A549 (cell line): ENCODE measurements around the gene SPATA9. TPM values are rescaled to one million over a fixed set of nuclear protein-coding genes. Genes with fewer than 3 reads are reported as not detected.

ENCODE experiments used
- ATAC-seq, 2 experiments: fragments of 200-7000 bp in 1 of 2; fragments of >200 bp in 1 of 2; cut with Nextera tagmentation in 1 of 2; cut with Tn5 transposase in 1 of 2; 3 replicates each; pipeline versions ENCODE4 v1.8.0 to v1.9.1; 2018 to 2020; ENCODE audit warnings: mild to moderate bottlenecking in 1 of 2, moderate library complexity in 1 of 2
- CTCF ChIA-PET: fragments of 300-600 bp; sonication (Branson Sonifier 250); formaldehyde crosslinking; extraction: SDS; loops from one replicate; lab custom pipeline; 2021; ENCODE audit warnings: antibody characterized with exemption, inconsistent platforms; lab: Yijun Ruan, JAX
- POLR2A ChIA-PET: fragments of 350-600 bp; formaldehyde crosslinking; extraction: SDS; loops from one replicate; lab custom pipeline; 2021; ENCODE audit warnings: antibody characterized with exemption, inconsistent platforms; lab: Yijun Ruan, JAX
- DNase-seq, 2 experiments: peaks; one replicate each; pipeline versions ENCODE4 v3.0.0 to v3.0.0-alpha.2; 2011 to 2016; ENCODE audit warnings: low read depth in 1 of 2, low spot score in 1 of 2
- FAIRE-seq: peaks from 2 replicates; lab custom pipeline; 2011; peaks lifted over from hg19 to GRCh38; lab: Jason Lieb, UNC
- H3K27ac ChIP-seq, 2 experiments: fragments of >200 bp; sonication (Bioruptor Twin); formaldehyde crosslinking; 3 replicates each; pipeline ENCODE4 v1.5.1; 2016 to 2017
- H3K4me1 ChIP-seq: fragments of >200 bp; sonication (Bioruptor Twin); formaldehyde crosslinking; 3 replicates; pipeline ENCODE4 v1.6.1; 2016
- H3K4me2 ChIP-seq: fragments of >200 bp; sonication (Bioruptor Twin); formaldehyde crosslinking; 3 replicates; pipeline ENCODE4 v1.6.1; 2016
- H3K4me3 ChIP-seq: fragments of >200 bp; sonication (Bioruptor Twin); formaldehyde crosslinking; 3 replicates; pipeline ENCODE4 v1.5.1; 2016
- H3K9me3 ChIP-seq: fragments of >200 bp; sonication (Bioruptor Twin); formaldehyde crosslinking; 3 replicates; pipeline ENCODE4 v1.6.1; 2016
- BHLHE40 ChIP-seq: IDR thresholded peaks from 2 replicates; pipeline ENCODE4 v1.6.1; 2012; ENCODE audit warnings: low read depth, low read length, inconsistent platforms
- CBX2 ChIP-seq: fragments of 200-600 bp; sonication (generic); IDR thresholded peaks from 2 replicates; pipeline ENCODE4 v1.6.1; 2016; ENCODE audit warnings: low read depth, mild to moderate bottlenecking, borderline replicate concordance
- CHD2 ChIP-seq: fragments of 150-350 bp; IDR thresholded peaks from 2 replicates; pipeline ENCODE4 v1.6.1; 2014; ENCODE audit warnings: low read length; ENCODE audit not compliant: partially characterized antibody
- CTCF ChIP-seq: fragments of >200 bp; sonication (Bioruptor Twin); formaldehyde crosslinking; IDR thresholded peaks from 3 replicates; pipeline ENCODE4 v1.5.1; 2016
- FOSB ChIP-seq: fragments of 250-450 bp; sonication (Bioruptor Pico); IDR thresholded peaks from 2 replicates; pipeline ENCODE4 v1.5.0; 2020; ENCODE audit warnings: mild to moderate bottlenecking, moderate library complexity
- HDAC2 ChIP-seq: fragments of 200-600 bp; sonication (generic); IDR thresholded peaks from 2 replicates; pipeline ENCODE4 v1.6.1; 2016
- HEYL ChIP-seq: fragments of 250-450 bp; sonication (Bioruptor Pico); IDR thresholded peaks from 2 replicates; pipeline ENCODE4 v1.8.0; 2021; ENCODE audit warnings: mild to moderate bottlenecking, moderate library complexity
- JUN ChIP-seq, 2 experiments: fragments of >200 bp; sonication (Bioruptor Twin); formaldehyde crosslinking; IDR thresholded peaks; 2 replicates in 1 of 2; 3 replicates in 1 of 2; pipeline ENCODE4 v1.6.1; 2016 to 2017
- KDM5A ChIP-seq: fragments of 200-600 bp; sonication (generic); IDR thresholded peaks from 2 replicates; pipeline ENCODE4 v1.6.1; 2016; ENCODE audit warnings: antibody characterized with exemption, mild to moderate bottlenecking
- MAFK ChIP-seq: fragments of 450-650 bp; IDR thresholded peaks from 2 replicates; pipeline ENCODE4 v1.6.1; 2014; ENCODE audit not compliant: partially characterized antibody
- MAX ChIP-seq: IDR thresholded peaks from 2 replicates; pipeline ENCODE4 v1.6.1; 2012
- MAZ ChIP-seq: fragments of 150-350 bp; IDR thresholded peaks from 2 replicates; pipeline ENCODE4 v1.6.1; 2014; ENCODE audit warnings: antibody characterized with exemption, low read depth, low read length, borderline replicate concordance
- NFE2L2 ChIP-seq: fragments of 150-350 bp; conservative IDR thresholded peaks from 2 replicates; pipeline ENCODE4 v1.6.1; 2014; ENCODE audit warnings: low read length
- POLR2A ChIP-seq: IDR thresholded peaks from 2 replicates; pipeline ENCODE4 v1.6.1; 2012; ENCODE audit warnings: mild to moderate bottlenecking, low read length
- RARB ChIP-seq: fragments of 250-450 bp; sonication (Bioruptor Pico); IDR thresholded peaks from 2 replicates; pipeline ENCODE4 v1.8.0; 2021; ENCODE audit warnings: mild to moderate bottlenecking, moderate library complexity
- RNF2 ChIP-seq: fragments of 200-600 bp; sonication (generic); IDR thresholded peaks from 2 replicates; pipeline ENCODE4 v1.6.1; 2016; ENCODE audit warnings: low read depth, mild to moderate bottlenecking, antibody characterized with exemption, moderate library complexity, borderline replicate concordance
- SREBF2 ChIP-seq: fragments of 450-650 bp; IDR thresholded peaks from 2 replicates; pipeline ENCODE4 v1.6.1; 2014; ENCODE audit warnings: mild to moderate bottlenecking, moderate library complexity
- ZSCAN20 ChIP-seq: fragments of 250-450 bp; sonication (Bioruptor Pico); IDR thresholded peaks from 2 replicates; pipeline ENCODE4 v1.8.0; 2022; ENCODE audit warnings: mild to moderate bottlenecking, moderate library complexity
- WGBS: methylation state at CpG from one replicate; pipeline ENCODE4 v1.1.6; 2017; ENCODE audit errors: missing lambda C conversion rate; 5-methylcytosine and 5-hydroxymethylcytosine counted together
- polyA plus RNA-seq, 4 experiments: library from polyadenylated mRNA; depleted of rRNA in 3 of 4; stranded (reverse); fragments of >200 nt; fragmentation: RNase III in 1 of 4; extraction: RNeasy Plus Mini Kit Qiagen cat#74134 plus additional on column Dnase treatment in 1 of 4; gene quantifications; 2 replicates in 3 of 4; 3 replicates in 1 of 4; pipeline ENCODE4 v1.2.3, GENCODE V29; 2011 to 2017
- TF ChIP-seq, protein P1 (sequence below): fragments of >200 bp; sonication (Bioruptor Twin); formaldehyde crosslinking; IDR thresholded peaks from 3 replicates; pipeline ENCODE4 v1.6.1; 2016
- TF ChIP-seq, protein P2 (sequence below): fragments of 200-600 bp; sonication (generic); IDR thresholded peaks from 2 replicates; pipeline ENCODE4 v1.6.1; 2016; ENCODE audit warnings: antibody characterized with exemption, mild to moderate bottlenecking, moderate library complexity

The SPATA9 gene
- polyA plus RNA-seq, 2 of the 4 experiments (the other 2 are of a cell fraction): 0.16 TPM; not detected in 1

DNA sequence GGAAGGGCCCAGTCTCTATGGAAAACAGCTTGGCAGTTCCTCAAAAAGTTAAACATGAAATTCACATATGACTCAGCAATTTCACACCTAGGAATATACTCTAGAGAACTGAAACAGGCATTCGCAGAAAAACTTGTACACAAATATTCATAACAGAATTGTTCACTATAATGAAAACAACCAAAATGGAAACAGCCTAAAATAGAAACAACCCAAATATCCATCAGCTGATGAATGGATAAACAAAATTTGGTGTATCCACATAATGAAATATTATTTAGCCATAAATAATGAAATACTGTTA is 67.7 kb downstream of the SPATA9 start:
- no peak overlapping the region for H3K4me2 ChIP-seq
- no peak for FAIRE-seq
- TF ChIP-seq, protein P1, sequence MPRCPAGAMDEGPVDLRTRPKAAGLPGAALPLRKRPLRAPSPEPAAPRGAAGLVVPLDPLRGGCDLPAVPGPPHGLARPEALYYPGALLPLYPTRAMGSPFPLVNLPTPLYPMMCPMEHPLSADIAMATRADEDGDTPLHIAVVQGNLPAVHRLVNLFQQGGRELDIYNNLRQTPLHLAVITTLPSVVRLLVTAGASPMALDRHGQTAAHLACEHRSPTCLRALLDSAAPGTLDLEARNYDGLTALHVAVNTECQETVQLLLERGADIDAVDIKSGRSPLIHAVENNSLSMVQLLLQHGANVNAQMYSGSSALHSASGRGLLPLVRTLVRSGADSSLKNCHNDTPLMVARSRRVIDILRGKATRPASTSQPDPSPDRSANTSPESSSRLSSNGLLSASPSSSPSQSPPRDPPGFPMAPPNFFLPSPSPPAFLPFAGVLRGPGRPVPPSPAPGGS: no peak
- TF ChIP-seq MAFK (peak; percentile 93), NFE2L2 (peak; percentile 91)
- TF ChIP-seq, all 56 proteins: peak for 2
- no peak overlapping the region for H3K4me3 ChIP-seq
- ATAC-seq (no peak), DNase-seq (no peak)
- 88% methylated on average over 1 of the region's 1 CpG for WGBS
- ChIA-PET POLR2A (no interaction called here), CTCF (no interaction called here)
- 0 out of 3 replicates have a peak, but pooled peaks cover 3% of the 10 kb centered on the region for H3K4me1 ChIP-seq
- H3K27ac ChIP-seq: no peak overlapping the region
- peaks cover 6% of the 10 kb centered on the region; the same call in 2 of the 3 replicates for H3K9me3 ChIP-seq

GRCh38 chr5:95613514-95613913 is 69.3 kb downstream of the SPATA9 start:
- TF ChIP-seq FOSB: no peak
- TF ChIP-seq RNF2: no peak
- TF ChIP-seq CHD2: no peak
- no peak for TF ChIP-seq MAX
- TF ChIP-seq HEYL (CRISPR knock-in tag): no peak
- no peak for TF ChIP-seq MAZ
- TF ChIP-seq SREBF2: no peak
- TF ChIP-seq, protein P1: no peak
- TF ChIP-seq CTCF: no peak
- TF ChIP-seq CBX2: no peak
- TF ChIP-seq ZSCAN20 (CRISPR knock-in tag): no peak
- TF ChIP-seq HDAC2: no peak
- TF ChIP-seq KDM5A: no peak
- TF ChIP-seq, protein P2, sequence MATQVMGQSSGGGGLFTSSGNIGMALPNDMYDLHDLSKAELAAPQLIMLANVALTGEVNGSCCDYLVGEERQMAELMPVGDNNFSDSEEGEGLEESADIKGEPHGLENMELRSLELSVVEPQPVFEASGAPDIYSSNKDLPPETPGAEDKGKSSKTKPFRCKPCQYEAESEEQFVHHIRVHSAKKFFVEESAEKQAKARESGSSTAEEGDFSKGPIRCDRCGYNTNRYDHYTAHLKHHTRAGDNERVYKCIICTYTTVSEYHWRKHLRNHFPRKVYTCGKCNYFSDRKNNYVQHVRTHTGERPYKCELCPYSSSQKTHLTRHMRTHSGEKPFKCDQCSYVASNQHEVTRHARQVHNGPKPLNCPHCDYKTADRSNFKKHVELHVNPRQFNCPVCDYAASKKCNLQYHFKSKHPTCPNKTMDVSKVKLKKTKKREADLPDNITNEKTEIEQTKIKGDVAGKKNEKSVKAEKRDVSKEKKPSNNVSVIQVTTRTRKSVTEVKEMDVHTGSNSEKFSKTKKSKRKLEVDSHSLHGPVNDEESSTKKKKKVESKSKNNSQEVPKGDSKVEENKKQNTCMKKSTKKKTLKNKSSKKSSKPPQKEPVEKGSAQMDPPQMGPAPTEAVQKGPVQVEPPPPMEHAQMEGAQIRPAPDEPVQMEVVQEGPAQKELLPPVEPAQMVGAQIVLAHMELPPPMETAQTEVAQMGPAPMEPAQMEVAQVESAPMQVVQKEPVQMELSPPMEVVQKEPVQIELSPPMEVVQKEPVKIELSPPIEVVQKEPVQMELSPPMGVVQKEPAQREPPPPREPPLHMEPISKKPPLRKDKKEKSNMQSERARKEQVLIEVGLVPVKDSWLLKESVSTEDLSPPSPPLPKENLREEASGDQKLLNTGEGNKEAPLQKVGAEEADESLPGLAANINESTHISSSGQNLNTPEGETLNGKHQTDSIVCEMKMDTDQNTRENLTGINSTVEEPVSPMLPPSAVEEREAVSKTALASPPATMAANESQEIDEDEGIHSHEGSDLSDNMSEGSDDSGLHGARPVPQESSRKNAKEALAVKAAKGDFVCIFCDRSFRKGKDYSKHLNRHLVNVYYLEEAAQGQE: no peak
- TF ChIP-seq JUN (IDR thresholded peaks at IDR 0.05): no peak
- TF ChIP-seq POLR2A: no peak
- TF ChIP-seq BHLHE40: no peak
- no peak for TF ChIP-seq RARB
- Histone ChIP-seq H3K4me1 (no peaks in the 10 kb centered on the region), H3K27ac (no peak overlapping the region), H3K4me2 (no peak overlapping the region), H3K4me3 (no peak overlapping the region), H3K9me3 (peaks cover 6% of the 10 kb centered on the region; the same call in 2 of the 3 replicates)
- FAIRE-seq: no peak
- DNase-seq: no peak
- CTCF ChIA-PET: interaction anchor here (2.1 kb wide), 1 partner anchor 31 kb away, joined by 5 read pairs; no protein-coding TSS in a partner anchor
- POLR2A ChIA-PET: no interaction called here
- 92% methylated on average over 1 of the region's 1 CpG for WGBS
- no peak for ATAC-seq
